NCI-H2029 (cell line): ENCODE measurements around the gene KNOP1.
"Not testable (repeated sequence)": the region's sequence is repeated elsewhere in the genome, so short reads cannot be mapped to it uniquely, and the experiment has no call there.

Source experiments
- DNase-seq: peaks from one replicate; lab custom pipeline; 2025; lab: John Stamatoyannopoulos, UW

The KNOP1 gene

GRCh38 chr16:19741354-19741753, 23.3 kb upstream of the KNOP1 start:
- no peak for DNase-seq

- no peak for DNase-seq
Observed at GRCh38 chr16:19737306-19738038, 19.4 kb upstream of the KNOP1 start.

GRCh38 chr16:19735074-19735867, 17.2 kb upstream of the KNOP1 start:
- DNase-seq = no peak

- DNase-seq = no peak
Observed at GRCh38 chr16:19733551-19733950, 15.5 kb upstream of the KNOP1 start.

- DNase-seq = no peak
Observed at GRCh38 chr16:19728636-19728965, 10.6 kb upstream of the KNOP1 start.

GRCh38 chr16:19722981-19723380, 5.0 kb upstream of the KNOP1 start:
- DNase-seq = no peak

GRCh38 chr16:19722269-19722952, 4.4 kb upstream of the KNOP1 start:
- DNase-seq = no peak

- peak; percentile 6 for DNase-seq
Observed at GRCh38 chr16:19718624-19718965, 568 bp upstream of the KNOP1 start.

GRCh38 chr16:19717314-19717713, 713 bp downstream of the KNOP1 start:
- DNase-seq = no peak

GRCh38 chr16:19716728-19717127, 1.3 kb downstream of the KNOP1 start:
- not testable (repeated sequence) for DNase-seq

- peak; percentile 4 for DNase-seq
Observed at GRCh38 chr16:19716183-19716582, 1.8 kb downstream of the KNOP1 start.

- DNase-seq = no peak
Observed at GRCh38 chr16:19715566-19715965, 2.5 kb downstream of the KNOP1 start.

- no peak for DNase-seq
Observed at GRCh38 chr16:19713697-19714096, 4.3 kb downstream of the KNOP1 start.

GRCh38 chr16:19712418-19713058, 5.5 kb downstream of the KNOP1 start:
- no peak for DNase-seq

- DNase-seq = no peak
Observed at GRCh38 chr16:19711643-19712042, 6.4 kb downstream of the KNOP1 start.

GRCh38 chr16:19710991-19711545, 7.0 kb downstream of the KNOP1 start:
- no peak for DNase-seq

- no peak for DNase-seq
Observed at GRCh38 chr16:19710191-19710908, 7.7 kb downstream of the KNOP1 start.

- DNase-seq = no peak
Observed at GRCh38 chr16:19709381-19710136, 8.5 kb downstream of the KNOP1 start.

GRCh38 chr16:19708296-19709205, 9.5 kb downstream of the KNOP1 start:
- DNase-seq = no peak
